K562 (cell line): ENCODE results near the gene COX6B1. TPM values are rescaled to one million over a fixed set of nuclear protein-coding genes. Genes with fewer than 3 reads are reported as not detected.

Experiments used
- ARID1B ChIP-seq: fragments of 450-650 bp; IDR thresholded peaks from 2 replicates; pipeline ENCODE4 v1.6.1; 2016; ENCODE audit warnings: antibody characterized with exemption, mild to moderate bottlenecking, inconsistent platforms
- ARID4B ChIP-seq: sonication (generic); formaldehyde crosslinking; IDR thresholded peaks from 2 replicates; pipeline ENCODE4 v1.8.0; 2022; ENCODE audit warnings: mild to moderate bottlenecking, missing genetic modification reagents
- CBFA2T3 ChIP-seq: fragments of 450-650 bp; IDR thresholded peaks from 2 replicates; pipeline ENCODE4 v1.6.1; 2017
- KAT2B ChIP-seq: IDR thresholded peaks from one replicate; pipeline ENCODE4 v1.6.1; 2012; ENCODE audit warnings: low read depth, mild to moderate bottlenecking, control low read depth, inconsistent platforms, low read length, moderate library complexity
- KLF16 ChIP-seq: IDR thresholded peaks from 2 replicates; pipeline ENCODE4 v1.6.1; 2016; ENCODE audit warnings: antibody characterized with exemption
- PCBP2 ChIP-seq: fragments of 200-400 bp; formaldehyde crosslinking; IDR thresholded peaks from 2 replicates; pipeline ENCODE4 v1.6.1; 2018; ENCODE audit warnings: low read length, low read depth, mild to moderate bottlenecking, moderate library complexity; ENCODE audit not compliant: poor library complexity, severe bottlenecking
- PHB ChIP-seq: fragments of 250-450 bp; sonication (Bioruptor Pico); IDR thresholded peaks from 2 replicates; pipeline ENCODE4 v1.5.0; 2021
- RFX5 ChIP-seq: IDR thresholded peaks from 2 replicates; pipeline ENCODE4 v1.6.1; 2011; ENCODE audit warnings: low read depth, mild to moderate bottlenecking, improper control_type of control experiment, low read length
- RHOXF2B ChIP-seq: fragments of 250-450 bp; sonication (Bioruptor Pico); conservative IDR thresholded peaks from 2 replicates; pipeline ENCODE4 v1.5.1; 2021
- RNF2 ChIP-seq: sonication (generic); IDR thresholded peaks from 2 replicates; pipeline ENCODE4 v1.6.1; 2016
- SAFB ChIP-seq: fragments of 200-400 bp; formaldehyde crosslinking; IDR thresholded peaks from 2 replicates; pipeline ENCODE4 v1.6.1; 2017; ENCODE audit warnings: low read depth, low read length, borderline replicate concordance
- SMAD4 ChIP-seq: fragments of 250-450 bp; sonication (Bioruptor Pico); conservative IDR thresholded peaks from 2 replicates; pipeline ENCODE4 v1.8.0; 2021; ENCODE audit warnings: inconsistent platforms, mild to moderate bottlenecking, moderate library complexity
- SMARCC2 ChIP-seq: fragments of 450-650 bp; IDR thresholded peaks from 2 replicates; pipeline ENCODE4 v1.6.1; 2017; ENCODE audit warnings: antibody characterized with exemption, moderate library complexity, mild to moderate bottlenecking, low read depth
- TCF3 ChIP-seq: sonication (generic); formaldehyde crosslinking; IDR thresholded peaks from 2 replicates; pipeline ENCODE4 v1.4.0; 2020; ENCODE audit warnings: mild to moderate bottlenecking, missing genetic modification reagents
- TCF7L2 ChIP-seq: fragments of 150-350 bp; IDR thresholded peaks from 2 replicates; pipeline ENCODE4 v1.6.1; 2016; ENCODE audit warnings: low read depth, mild to moderate bottlenecking, low read length, moderate library complexity
- ZNF23 ChIP-seq: fragments of 250-450 bp; sonication (Bioruptor Pico); IDR thresholded peaks from 2 replicates; pipeline ENCODE4 v1.4.0; 2020; ENCODE audit warnings: mild to moderate bottlenecking
- ZNF280B ChIP-seq: fragments of 250-450 bp; sonication (Bioruptor Pico); IDR thresholded peaks from 2 replicates; pipeline ENCODE4 v1.5.1; 2021; ENCODE audit warnings: mild to moderate bottlenecking
- ZNF41 ChIP-seq: fragments of 250-450 bp; sonication (Bioruptor Pico); conservative IDR thresholded peaks from 2 replicates; pipeline ENCODE4 v1.4.0; 2020; ENCODE audit warnings: mild to moderate bottlenecking
- ZNF77 ChIP-seq: fragments of 250-450 bp; sonication (Bioruptor Pico); IDR thresholded peaks from 2 replicates; pipeline ENCODE4 v1.5.0; 2020
- polyA plus RNA-seq, 8 experiments: library from polyadenylated mRNA; depleted of rRNA in 4 of 8; stranded (reverse) in 5 of 8; unstranded in 3 of 8; fragments of >200 nt; fragmentation: Nextera tagmentation in 2 of 8; fragmentation: Illumina TruSeq in 1 of 8; extraction: Ambion mirVana in 2 of 8; extraction: Trizol in 1 of 8; gene quantifications; 2 replicates each; pipeline versions ENCODE4 v1.2.1 to v1.2.3, GENCODE V29; 2011 to 2014; ENCODE audit warnings: inconsistent platforms in 1 of 8, missing spikeins in 1 of 8
- total RNA-seq, 7 experiments: library from RNA; depleted of rRNA in 6 of 7; stranded (reverse); fragments of >200 nt in 6 of 7; fragmentation: Illumina TruSeq in 2 of 7; extraction: Trizol in 2 of 7; gene quantifications; 2 replicates each; pipeline versions ENCODE4 v1.2.1 to v1.2.3, GENCODE V29; 2011 to 2021; ENCODE audit warnings: low replicate concordance in 1 of 7
- TF ChIP-seq, protein P1 (sequence below): fragments of 450-650 bp; IDR thresholded peaks from 2 replicates; pipeline ENCODE4 v1.6.1; 2016; ENCODE audit warnings: low read depth, mild to moderate bottlenecking, moderate library complexity
- TF ChIP-seq, protein P2 (sequence below): fragments of 450-650 bp; IDR thresholded peaks from 2 replicates; pipeline ENCODE4 v1.6.1; 2016; ENCODE audit warnings: antibody characterized with exemption
- TF ChIP-seq, protein P3 (sequence below): fragments of 450-650 bp; formaldehyde crosslinking; conservative IDR thresholded peaks from 2 replicates; pipeline ENCODE4 v1.4.0; 2022; ENCODE audit warnings: mild to moderate bottlenecking, missing genetic modification characterization

Gene COX6B1
- total and polyA plus RNA-seq, 9 of the 15 experiments (the other 6 are each of a cell fraction or from before 2014, with no cell fraction given) = 777 to 2,393 (median 1,219) TPM

GRCh38 chr19:35671818-35672217, 23.7 kb downstream of the COX6B1 start (continued):
- TF ChIP-seq ARID4B (CRISPR knock-in tag) (no peak), SMARCC2 (peak; percentile 83), SAFB (no peak), KLF16 (peak; percentile 74; the same call in 1 of the 2 replicates), ARID1B (peak; percentile 96), TCF3 (peak; percentile 92), RFX5 (no peak), TCF7L2 (no peak), CBFA2T3 (peak; percentile 97), ZNF23 (CRISPR knock-in tag) (no peak), PHB (CRISPR knock-in tag) (no peak), RNF2 (peak; percentile 48; the same call in 1 of the 2 replicates), KAT2B (no peak), PCBP2 (no peak), RHOXF2B (CRISPR knock-in tag) (no peak), SMAD4 (CRISPR knock-in tag) (peak; percentile 41; the same call in 1 of the 2 replicates), ZNF41 (CRISPR knock-in tag) (no peak), ZNF77 (no peak), ZNF280B (CRISPR knock-in tag) (no peak)
- TF ChIP-seq, protein P1, sequence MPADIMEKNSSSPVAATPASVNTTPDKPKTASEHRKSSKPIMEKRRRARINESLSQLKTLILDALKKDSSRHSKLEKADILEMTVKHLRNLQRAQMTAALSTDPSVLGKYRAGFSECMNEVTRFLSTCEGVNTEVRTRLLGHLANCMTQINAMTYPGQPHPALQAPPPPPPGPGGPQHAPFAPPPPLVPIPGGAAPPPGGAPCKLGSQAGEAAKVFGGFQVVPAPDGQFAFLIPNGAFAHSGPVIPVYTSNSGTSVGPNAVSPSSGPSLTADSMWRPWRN = peak; percentile 41; the same call in 1 of the 2 replicates
- TF ChIP-seq, protein P2, sequence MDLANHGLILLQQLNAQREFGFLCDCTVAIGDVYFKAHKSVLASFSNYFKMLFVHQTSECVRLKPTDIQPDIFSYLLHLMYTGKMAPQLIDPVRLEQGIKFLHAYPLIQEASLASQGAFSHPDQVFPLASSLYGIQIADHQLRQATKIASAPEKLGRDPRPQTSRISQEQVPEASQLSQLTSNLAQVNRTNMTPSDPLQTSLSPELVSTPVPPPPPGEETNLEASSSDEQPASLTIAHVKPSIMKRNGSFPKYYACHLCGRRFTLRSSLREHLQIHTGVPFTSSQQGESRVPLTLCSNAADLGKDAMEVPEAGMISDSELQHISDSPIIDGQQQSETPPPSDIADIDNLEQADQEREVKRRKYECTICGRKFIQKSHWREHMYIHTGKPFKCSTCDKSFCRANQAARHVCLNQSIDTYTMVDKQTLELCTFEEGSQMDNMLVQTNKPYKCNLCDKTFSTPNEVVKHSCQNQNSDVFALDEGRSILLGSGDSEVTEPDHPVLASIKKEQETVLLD = no peak
- TF ChIP-seq, protein P3, sequence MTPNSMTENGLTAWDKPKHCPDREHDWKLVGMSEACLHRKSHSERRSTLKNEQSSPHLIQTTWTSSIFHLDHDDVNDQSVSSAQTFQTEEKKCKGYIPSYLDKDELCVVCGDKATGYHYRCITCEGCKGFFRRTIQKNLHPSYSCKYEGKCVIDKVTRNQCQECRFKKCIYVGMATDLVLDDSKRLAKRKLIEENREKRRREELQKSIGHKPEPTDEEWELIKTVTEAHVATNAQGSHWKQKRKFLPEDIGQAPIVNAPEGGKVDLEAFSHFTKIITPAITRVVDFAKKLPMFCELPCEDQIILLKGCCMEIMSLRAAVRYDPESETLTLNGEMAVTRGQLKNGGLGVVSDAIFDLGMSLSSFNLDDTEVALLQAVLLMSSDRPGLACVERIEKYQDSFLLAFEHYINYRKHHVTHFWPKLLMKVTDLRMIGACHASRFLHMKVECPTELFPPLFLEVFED (CRISPR knock-in tag) = no peak
